ENCODE data around the gene KMT5C.

The KMT5C gene

DNA sequence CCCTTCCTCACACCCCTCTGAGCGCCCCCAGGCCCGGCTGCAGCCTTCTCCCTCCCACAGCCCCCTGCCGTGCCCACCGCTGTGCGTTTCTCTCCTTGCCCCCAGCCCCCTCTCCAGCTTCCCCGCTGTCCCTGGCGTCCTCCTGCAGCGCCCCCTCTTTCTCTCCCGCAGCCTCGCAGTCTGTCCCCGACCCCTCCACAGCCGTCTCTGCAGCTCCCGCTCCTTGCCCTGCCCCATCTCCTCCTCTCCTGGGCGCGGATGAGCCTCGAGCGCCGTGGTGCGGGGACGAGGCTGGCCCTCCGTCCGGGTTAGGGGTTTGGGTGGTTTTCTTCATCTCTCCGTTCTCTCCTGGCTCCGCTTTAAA is 1.1 kb downstream of the KMT5C start:
- Histone ChIP-seq H3K27me3 (ENCODE audit: insufficient read depth, low read length, poor library complexity, severe bottlenecking) (no peaks in the 10 kb centered on the region), H3K79me2 (ENCODE audit: insufficient read depth, low read length) (peaks cover 29% of the 10 kb centered on the region), H3K4me3 (ENCODE audit: low read length, poor library complexity, severe bottlenecking) (peak overlapping the region; percentile 99), H3K9ac (ENCODE audit: low read depth, low read length, poor library complexity, severe bottlenecking) (peak overlapping the region; percentile 99), H3K4me2 (ENCODE audit: low read depth, low read length, poor library complexity, severe bottlenecking) (peak overlapping the region; percentile 95), H3K4me1 (ENCODE audit: insufficient read depth, low read length, poor library complexity, severe bottlenecking) (peaks cover 29% of the 10 kb centered on the region), H2AFZ (ENCODE audit: low read length) (no peak overlapping the region), H3F3A (ENCODE audit: low read depth) (no peaks in the 10 kb centered on the region), H3K9me3 (ENCODE audit: insufficient read depth, low read depth, low read length) (no peaks in the 10 kb centered on the region), H4K20me1 (ENCODE audit: insufficient read depth, low read length, poor library complexity, severe bottlenecking) (peaks cover 25% of the 10 kb centered on the region), H3K9me2 (replicated peaks; ENCODE audit: low read depth, low read length) (no peaks in the 10 kb centered on the region), H3K36me3 (ENCODE audit: insufficient read depth, low read length) (no peaks in the 10 kb centered on the region)
- peak; percentile 53 for TF ChIP-seq CTCF (conservative IDR thresholded peaks at IDR 0.05; ENCODE audit: low read length)
- TF ChIP-seq EZH2phosphoT487 (IDR thresholded peaks at IDR 0.05; ENCODE audit: borderline replicate concordance), result no peak

DNA sequence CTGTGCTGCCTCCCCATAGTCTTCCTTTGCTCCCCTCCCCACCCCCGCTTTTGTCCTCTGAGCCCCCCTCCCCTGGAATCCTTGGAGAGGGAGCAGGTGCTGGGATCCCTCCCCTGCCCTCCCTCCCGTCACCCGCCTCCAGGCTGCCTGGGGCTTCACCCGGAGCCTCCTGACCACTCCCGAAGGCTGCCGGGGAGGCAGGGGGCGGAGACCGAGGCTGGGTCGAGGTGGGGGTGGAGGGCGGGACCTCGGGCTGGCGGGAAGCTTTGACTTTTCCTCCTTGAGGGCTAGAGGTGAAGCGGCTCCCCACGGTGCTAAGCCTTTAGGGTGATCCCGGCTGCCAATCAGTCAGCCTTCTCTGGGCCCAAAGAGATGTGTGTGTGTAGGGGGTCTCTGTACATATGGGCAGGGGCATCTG is 1.5 kb downstream of the KMT5C start:
- TF ChIP-seq CTCF (conservative IDR thresholded peaks at IDR 0.05; ENCODE audit: low read length) (no peak), EZH2phosphoT487 (IDR thresholded peaks at IDR 0.05; ENCODE audit: borderline replicate concordance) (no peak)
- Histone ChIP-seq H2AFZ (ENCODE audit: low read length) (no peak overlapping the region), H3K9me2 (replicated peaks; ENCODE audit: low read depth, low read length) (no peaks in the 10 kb centered on the region), H3K4me2 (ENCODE audit: low read depth, low read length, poor library complexity, severe bottlenecking) (peak overlapping the region; percentile 95), H3K36me3 (ENCODE audit: insufficient read depth, low read length) (no peaks in the 10 kb centered on the region), H4K20me1 (ENCODE audit: insufficient read depth, low read length, poor library complexity, severe bottlenecking) (peaks cover 25% of the 10 kb centered on the region), H3K4me1 (ENCODE audit: insufficient read depth, low read length, poor library complexity, severe bottlenecking) (peaks cover 29% of the 10 kb centered on the region), H3F3A (ENCODE audit: low read depth) (no peaks in the 10 kb centered on the region), H3K9me3 (ENCODE audit: insufficient read depth, low read depth, low read length) (no peaks in the 10 kb centered on the region), H3K9ac (ENCODE audit: low read depth, low read length, poor library complexity, severe bottlenecking) (peak overlapping the region; percentile 99), H3K79me2 (ENCODE audit: insufficient read depth, low read length) (peaks cover 29% of the 10 kb centered on the region), H3K4me3 (ENCODE audit: low read length, poor library complexity, severe bottlenecking) (peak overlapping the region; percentile 99), H3K27me3 (ENCODE audit: insufficient read depth, low read length, poor library complexity, severe bottlenecking) (no peaks in the 10 kb centered on the region)

- Histone ChIP-seq H3K9me2 (replicated peaks; ENCODE audit: low read depth, low read length) (no peaks in the 10 kb centered on the region), H3K4me3 (ENCODE audit: low read length, poor library complexity, severe bottlenecking) (peak overlapping the region; percentile 99), H3F3A (ENCODE audit: low read depth) (no peaks in the 10 kb centered on the region), H2AFZ (ENCODE audit: low read length) (no peak overlapping the region), H3K9me3 (ENCODE audit: insufficient read depth, low read depth, low read length) (no peaks in the 10 kb centered on the region), H3K27me3 (ENCODE audit: insufficient read depth, low read length, poor library complexity, severe bottlenecking) (no peaks in the 10 kb centered on the region), H4K20me1 (ENCODE audit: insufficient read depth, low read length, poor library complexity, severe bottlenecking) (peaks cover 25% of the 10 kb centered on the region), H3K4me1 (ENCODE audit: insufficient read depth, low read length, poor library complexity, severe bottlenecking) (peaks cover 29% of the 10 kb centered on the region), H3K4me2 (ENCODE audit: low read depth, low read length, poor library complexity, severe bottlenecking) (peak overlapping the region; percentile 95), H3K9ac (ENCODE audit: low read depth, low read length, poor library complexity, severe bottlenecking) (peak overlapping the region; percentile 99), H3K79me2 (ENCODE audit: insufficient read depth, low read length) (peaks cover 29% of the 10 kb centered on the region), H3K36me3 (ENCODE audit: insufficient read depth, low read length) (no peaks in the 10 kb centered on the region)
- TF ChIP-seq CTCF (conservative IDR thresholded peaks at IDR 0.05; ENCODE audit: low read length) (no peak), EZH2phosphoT487 (IDR thresholded peaks at IDR 0.05; ENCODE audit: borderline replicate concordance) (no peak)
Measured at GRCh38 chr19:55341595-55342531, 2.2 kb downstream of the KMT5C start.
